Astrocyte of the hippocampus (primary cell): ENCODE data around the gene SEMA6B.
A peak's percentile ranks its signal among the peaks of the same experiment; 100 is the strongest.

Source experiments
- DNase-seq: peaks from one replicate; pipeline ENCODE4 v3.0.0; 2011; ENCODE audit warnings: low read depth, low spot score

The SEMA6B gene

DNA sequence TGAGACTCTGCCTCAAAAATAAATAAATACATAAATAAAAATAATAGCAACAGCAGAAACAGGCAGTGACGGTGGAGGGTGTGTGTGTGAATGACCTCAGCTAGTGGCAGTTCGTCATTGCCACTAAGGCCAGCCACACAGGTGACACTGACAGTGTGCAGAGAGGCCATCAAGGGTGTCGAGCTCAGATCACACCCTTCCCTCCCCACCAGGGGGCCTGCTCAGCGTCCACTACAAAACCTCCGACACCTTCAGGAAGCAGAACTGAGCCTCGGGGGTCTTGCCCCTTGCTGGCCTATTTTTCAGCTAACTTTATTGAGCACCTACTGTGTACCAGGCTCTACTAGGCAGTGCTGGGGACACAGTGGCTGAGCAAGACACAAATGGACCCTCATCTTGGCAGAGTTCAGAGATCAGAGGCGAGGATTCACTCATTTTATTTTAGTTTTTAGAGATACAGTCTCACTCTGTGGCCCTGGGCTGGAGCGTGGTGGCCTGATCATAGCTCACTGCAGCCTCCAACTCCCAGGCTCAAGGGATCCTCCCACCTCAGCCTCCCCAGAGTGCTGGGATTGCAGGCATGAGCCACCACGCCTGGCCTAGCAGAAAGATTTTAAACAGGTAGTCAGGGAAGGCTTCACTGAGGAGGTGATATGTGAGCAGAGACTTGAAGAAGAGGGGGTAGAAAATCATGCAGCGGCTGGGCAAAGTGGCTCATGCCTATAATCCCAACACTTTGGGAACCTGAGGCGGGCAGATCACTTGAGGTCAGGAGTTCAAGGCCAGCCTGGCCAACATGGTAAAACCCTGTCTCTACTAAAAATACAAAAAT is 30.3 kb upstream of the SEMA6B start:
- DNase-seq: no peak

DNA sequence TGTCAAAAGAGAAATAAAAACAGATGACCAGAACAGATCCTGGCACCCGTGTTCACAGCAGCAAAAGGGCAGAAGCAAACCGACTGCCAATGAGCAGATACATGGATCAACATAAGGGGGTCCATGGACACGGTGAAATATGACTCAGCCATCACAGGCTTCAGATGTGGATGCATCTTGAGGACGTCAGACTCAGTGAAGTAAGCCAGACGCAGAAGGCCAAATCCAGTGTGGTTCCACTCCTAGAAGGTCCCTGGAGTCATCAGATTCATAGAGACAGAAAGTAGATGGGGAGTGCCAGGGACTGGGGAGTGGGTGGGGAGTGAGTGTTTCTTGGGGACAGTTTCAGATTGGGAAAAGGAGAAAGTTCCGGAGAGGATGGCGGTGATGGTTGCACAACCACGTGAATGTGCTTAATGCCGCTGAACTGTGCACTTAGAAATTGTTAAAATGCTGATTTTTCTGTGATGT is 28.8 kb upstream of the SEMA6B start:
- no peak for DNase-seq

DNA sequence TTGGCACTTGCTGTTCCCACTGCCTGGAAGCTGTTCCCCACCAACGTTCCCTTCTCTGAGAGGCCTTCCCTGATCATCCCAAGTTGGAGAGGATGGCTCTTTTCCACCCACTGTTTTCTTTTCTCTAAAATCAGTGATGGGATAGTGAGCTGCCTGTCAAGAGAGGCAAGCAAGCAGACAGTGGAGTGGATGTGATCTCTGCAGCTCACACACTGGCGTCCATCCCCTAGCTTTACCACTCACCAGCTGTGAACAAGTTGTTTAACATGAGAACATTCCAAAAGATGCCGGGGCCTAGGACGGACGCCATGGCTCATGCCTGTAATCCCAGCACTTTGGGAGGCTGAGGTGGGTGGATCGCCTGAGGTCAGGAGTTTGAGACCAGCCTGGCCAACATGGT is 28.0 kb upstream of the SEMA6B start:
- no peak for DNase-seq

DNA sequence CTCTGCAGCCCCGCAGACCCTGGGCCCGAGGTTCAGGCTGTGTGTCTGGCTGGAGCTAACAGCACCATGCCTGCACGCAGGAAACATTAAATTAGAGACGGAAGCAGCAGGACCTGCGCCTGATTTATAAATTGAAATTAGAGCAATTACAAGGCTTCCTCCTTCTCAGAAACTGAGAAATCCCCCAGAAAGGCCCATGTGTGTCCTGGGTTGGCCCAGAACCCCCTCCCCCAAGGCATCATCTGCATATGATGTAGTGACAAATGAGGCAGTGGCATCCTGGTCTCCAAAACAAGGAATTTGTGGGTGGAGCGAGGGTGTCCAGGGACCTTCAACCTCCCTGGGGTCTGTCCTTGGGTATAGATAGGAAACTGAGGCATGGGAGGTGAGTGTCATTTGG is 27.2 kb upstream of the SEMA6B start:
- no peak for DNase-seq

DNA sequence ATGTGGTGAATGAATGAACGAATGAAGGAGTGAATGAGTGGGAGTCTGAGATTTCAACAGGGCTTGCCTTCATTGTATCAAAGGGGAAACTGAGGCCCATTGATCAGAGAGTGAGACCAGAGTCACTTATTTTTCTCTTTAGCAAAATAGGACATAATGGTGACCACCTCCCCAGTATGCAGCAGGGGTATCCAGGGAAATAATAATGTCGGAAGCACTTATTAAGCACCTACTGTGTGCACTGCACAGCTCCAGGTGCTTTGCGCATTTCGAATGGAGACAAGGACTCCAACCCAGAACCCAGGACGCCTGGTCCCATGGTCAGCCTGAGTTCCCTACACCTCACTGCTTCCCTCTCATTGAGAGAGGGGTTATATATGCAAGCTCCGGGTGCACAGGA is 26.8 kb upstream of the SEMA6B start:
- DNase-seq: no peak

DNA sequence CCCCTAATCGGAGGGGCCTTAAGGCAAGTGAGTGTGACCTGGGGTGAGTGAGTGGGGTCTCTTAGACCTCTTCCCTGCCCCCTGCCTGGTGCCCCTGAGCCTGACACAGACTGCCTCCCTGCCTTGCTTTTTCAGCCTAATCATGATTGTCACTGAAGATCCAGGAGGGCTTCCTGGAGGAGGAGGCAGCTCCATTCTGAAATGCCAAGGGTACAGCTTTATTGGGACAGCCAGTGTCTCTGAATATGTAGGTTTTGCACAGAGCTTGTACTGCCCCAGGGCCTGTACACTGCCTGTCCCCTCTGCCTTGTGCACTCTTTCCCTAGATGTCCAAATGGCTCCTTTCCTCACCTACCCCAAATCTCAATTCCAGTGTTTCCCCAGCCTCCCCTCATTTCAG is 26.1 kb upstream of the SEMA6B start:
- no peak for DNase-seq

DNA sequence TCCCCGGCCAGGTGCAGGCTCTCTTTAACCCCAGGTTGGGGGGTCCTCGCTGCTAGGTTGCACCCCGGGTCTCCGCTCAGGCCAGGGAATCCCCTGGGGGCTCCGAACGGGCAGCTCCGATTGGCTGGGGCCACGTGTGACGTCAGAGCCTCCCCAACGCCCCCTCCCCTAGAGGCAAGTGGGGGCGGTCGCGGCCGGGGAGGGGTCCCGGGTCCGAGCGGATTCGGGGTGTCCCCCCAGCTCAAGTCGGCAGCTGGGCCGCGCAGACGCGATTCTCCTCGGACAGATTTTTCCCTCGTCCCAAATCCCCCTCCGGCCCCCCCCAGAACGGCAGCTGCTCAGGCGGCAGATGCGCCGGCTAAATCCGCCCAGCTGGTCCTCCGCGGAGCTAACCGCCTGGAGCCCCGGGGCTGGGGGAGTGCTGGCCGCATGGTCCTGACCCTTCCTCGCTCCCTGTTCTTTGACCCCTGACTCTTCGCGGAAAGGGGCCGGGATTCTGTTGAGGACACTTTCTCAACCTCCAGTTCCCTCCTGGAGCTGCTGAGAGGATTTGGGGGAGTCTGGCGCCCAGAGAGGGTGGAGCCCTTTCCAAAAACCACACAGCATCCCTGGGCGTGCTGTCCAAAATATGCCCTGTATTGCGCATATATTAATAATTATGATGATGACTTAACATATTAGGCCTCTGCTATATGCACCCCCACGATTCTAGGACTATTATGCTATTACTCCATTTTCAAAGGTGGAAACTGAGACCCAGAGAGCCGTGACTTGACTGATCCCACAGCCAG is 25.4 kb upstream of the SEMA6B start:
- DNase-seq: no peak

DNA sequence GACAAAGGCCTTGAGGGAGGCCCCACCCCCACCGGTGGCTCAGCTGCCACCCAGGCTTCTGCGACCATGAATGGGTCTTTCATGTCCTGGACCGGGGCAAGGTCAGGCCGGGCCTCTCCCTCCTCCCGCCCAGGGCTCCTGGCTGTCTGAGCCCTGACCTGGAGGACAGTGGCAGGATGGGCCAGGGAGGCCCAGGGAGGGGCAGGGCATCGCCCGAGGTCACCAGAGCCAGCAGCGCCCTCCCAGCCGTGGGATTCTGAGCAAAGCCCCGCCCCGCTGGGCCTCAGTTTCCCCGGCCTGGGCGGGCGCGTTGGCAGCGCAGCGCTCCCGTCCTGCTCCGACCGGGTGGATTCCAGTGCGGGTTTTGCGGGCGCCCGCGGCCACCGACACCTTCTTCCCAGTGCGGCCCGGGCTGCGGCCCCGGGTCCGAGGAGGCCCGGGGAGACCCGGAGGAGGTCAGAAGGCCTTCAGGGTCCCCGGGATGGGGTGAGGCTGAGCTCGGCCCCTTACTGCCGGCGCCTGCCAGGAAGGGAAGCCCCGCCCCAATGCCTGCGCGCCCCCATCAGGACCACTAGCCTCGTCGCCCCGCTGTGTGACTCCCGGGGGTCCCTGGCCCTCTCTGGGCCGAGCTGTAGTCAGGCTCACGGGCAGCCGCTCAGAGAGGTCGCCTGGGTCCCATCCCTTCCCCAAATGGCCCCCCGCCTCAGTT is 24.6 kb upstream of the SEMA6B start:
- DNase-seq: peak; percentile 66

DNA sequence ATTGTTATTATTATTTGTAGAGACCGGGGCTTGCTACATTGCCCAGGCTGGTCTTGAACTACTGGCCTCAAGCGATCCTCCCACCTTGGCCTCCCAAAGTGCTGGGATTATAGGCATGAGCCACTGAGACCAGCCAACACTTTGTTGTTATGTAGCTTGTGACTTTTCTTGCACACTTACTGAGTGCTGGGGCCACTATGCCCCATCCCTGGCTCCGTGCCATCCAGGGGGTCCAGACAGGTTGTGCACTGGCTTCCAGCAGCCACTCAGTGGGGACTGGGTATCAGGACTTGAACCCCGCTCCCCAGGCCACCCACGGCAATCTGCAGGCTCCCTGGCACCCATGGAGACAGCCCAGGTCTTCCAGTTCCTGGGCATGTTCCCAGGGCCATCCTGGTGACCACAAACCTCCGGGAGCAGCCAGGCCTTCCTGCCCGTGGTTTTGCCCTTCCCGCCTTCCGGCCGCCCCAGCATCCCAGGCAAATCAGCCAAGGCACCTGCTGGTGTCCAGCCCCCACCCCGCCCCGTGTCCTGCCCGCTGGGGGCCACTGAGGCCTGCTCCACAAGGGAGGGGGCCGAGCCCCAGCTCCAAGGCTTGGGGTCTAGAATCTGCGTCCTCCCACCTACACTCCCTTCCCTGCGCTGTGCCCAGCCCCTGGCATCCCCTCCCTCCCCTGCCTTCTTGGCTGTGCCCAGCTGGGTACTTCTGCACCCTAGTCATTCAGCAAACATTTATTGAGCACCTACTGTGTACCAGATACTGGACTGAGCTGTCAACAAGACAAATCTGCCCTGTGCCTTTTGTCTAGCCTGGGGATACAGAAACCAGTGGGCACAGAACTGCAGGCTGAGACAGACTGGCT is 23.7 kb upstream of the SEMA6B start:
- DNase-seq: peak; percentile 49

DNA sequence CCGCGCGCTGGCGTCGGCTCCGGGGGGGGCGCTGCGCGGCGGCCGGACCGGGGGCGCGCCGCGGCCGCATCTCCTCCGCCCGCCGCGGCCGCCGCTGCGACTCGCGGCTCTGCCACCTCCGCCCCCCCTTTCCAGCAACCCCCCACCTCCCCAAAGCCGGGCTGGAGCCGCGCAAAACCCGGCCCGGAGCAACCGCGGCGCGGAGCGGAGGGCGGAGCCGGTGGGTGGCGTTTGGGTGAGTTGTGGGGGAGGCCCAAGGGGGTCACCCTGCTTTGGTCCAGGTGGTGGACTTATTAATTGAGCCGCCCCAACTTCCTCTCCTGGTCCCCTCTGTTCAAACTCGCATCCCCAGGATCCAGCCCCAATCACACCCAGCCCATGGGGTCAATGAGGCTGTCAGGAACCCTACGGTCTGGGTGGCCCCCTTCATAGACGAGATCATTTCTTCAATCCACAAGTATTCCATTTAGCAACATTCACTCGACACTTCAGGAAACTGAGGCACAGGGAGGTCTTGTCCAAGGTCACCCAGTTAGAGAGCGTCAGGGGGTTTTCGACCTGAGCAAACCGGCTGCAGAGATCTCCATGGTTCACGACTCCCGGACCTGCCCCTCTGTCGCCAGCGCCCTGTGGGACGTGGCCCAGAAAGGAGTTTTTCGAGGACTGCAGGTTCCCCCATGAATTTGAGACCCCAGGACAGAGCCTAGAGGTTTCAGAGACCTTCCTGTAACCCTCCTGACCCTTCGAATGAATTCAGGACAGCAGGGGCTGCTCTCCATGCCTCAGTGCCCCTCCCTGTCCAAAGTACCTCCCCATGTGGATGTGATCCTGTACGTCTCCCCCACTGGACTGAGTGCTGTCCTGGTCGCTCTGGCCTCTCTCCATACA is 22.4 kb upstream of the SEMA6B start:
- peak; percentile 64 for DNase-seq

DNA sequence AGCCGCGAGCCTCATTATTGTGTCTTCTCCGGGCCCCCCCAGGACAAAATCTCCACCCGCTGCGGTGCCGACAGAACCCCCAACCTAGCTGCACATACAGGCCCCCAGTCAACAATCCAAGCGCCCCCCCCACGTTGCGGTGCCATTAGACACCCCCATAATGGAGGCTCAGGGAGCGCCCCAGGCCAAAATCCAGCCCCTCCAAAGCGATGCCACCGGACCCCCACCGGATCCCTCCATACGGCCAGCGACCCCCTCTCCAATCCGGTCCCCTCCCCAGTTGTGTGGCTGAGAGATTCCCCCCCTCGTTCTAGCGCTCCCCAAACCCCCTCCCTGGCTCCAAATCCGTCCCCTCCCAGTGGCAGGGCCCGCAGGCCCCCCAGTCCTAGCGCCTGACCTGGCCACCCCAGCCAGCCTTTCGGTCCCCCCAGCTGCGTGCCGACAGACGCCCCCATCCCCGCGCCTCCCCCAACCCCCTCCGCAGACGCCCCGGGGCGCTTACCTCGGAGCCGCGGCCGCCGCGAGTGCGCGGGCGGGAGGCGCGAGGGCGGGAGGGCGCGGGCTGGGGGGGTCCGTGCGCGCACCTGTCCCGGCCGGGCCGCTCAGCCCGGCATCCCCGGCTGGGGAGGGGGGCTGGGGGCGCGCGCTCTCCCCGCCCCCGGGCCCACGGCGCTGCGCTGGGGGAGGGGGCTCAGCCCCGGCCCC is 21.6 kb upstream of the SEMA6B start:
- DNase-seq: no peak

DNA sequence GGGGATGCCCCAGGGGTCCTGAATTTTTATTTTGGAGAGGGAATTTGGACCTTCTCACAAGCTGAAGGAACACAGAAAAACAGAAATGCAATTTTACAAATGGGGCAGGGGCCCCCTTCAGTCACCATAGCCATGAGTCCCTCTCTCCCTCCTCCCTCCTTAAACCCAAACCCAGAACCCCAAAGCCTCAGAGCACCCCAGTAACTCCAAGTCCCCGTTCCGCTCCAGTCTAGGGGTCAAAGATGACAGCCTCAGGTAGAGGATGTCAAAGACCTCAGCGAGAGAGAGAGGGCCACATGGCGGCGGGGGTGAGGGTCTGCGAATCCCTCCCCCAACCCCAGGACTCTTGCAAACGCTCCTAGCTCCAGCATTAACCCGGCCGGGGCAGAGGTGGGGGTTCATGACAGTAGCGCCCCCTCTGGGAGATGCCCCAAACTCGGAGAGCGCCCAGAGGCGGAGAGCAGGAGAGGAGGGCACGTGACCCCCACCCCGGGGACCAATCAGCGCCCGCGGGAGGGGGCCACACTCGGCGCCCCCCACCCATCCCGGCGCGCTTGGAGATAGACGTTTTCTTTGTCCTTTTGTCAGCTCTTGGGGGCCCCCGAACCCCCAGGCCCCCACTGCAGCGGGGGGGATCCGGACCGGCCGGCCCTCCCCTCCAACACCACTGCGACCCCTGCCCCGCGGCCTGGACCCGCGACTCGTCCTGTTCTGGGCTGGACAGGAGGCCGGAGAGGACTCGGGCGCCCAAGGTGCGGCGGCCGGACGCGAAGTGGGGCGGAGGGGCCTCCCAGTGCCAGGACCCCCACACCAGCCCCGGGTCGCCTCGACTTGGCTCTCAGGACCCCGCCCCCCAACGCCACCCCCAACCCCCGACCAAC is 20.8 kb upstream of the SEMA6B start:
- no peak for DNase-seq

DNA sequence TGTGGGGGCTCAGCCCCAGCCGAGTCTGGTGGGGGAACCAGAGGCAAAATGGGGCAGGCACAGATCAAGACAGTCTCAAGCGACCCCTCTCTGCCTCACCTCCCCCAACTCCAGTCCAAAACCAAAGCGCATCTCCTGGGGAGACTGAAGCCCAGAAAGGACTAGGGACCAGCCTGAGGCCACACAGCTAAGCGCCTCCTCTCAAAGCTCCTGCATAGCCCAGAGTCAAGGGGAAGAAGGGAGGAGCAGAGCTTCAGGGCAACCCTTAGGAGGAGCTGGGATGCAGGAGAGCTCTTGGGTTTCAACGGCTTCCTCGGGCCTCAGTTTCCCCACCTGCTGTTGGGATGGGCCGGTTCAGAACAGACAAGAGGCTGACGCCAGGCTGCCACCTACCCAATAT is 19.9 kb upstream of the SEMA6B start:
- DNase-seq: no peak

DNA sequence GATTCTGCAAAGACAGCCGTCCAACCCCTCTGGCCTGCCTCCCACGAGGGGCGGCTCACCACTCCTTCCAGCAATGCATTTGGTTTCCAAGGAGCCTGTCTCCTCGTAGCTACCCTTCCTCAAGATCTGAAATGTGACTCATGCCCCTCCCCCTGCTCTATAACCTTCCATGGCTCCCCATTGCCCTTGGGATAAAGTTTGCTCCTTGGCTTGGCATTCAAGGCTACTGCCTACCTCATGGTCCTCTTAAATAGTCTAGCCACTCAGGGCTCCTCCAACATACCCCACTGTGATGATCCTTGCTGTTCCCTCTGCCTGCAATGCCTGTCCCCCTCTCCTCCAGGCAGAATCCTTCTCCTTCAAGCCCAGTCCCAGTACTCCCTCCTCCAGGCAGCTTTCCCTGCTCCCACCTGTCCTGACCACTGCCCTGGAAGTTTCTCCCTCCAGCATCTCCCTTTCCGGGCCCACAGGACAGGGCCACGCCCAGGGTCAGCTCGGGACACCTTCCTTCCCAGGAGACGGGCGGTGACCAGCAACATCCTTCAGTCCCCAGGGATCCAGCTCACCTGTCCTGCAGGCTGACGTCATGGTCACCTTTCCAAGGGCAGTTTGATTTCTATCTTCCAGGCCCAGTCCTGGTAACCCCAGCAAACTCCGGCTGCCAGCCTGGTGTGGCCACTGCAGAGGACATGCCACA is 19.2 kb upstream of the SEMA6B start:
- DNase-seq: no peak

DNA sequence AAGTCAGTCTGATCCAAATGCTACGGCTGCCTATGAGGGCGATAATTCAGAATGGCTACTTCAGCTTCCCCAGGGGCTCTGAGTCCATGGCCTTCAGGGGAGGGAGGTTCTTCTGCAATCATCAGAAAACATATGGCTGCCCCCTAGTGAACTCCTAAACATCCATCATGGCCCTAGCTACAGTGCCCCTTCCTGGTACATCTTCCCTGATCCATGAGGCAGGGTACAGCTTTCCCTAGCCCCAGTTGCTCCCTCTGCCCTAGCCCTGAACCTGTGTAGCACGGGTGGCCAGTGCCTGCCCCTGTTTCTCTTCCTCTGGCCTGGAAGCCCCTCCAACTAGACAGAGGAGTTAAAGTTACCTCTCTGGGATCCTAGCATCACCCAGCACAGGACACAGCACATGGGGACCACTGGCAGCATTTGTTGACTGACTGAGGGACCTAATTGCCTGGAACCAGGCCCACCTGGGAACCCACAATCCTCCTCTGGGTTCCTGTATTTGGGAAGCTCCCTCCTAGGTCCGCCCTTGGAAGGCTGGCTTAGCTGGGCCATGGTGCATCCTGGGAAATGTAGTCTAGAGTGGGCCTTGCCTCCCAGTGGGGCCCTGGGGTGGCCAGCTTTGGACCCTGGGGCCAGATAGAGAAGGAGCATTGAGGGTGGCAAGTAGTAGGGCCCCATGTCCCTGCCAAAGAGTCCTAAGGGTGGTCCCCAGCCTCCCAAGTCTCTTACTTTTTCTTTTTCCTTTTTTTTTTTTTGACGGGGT is 17.7 kb upstream of the SEMA6B start:
- no peak for DNase-seq

DNA sequence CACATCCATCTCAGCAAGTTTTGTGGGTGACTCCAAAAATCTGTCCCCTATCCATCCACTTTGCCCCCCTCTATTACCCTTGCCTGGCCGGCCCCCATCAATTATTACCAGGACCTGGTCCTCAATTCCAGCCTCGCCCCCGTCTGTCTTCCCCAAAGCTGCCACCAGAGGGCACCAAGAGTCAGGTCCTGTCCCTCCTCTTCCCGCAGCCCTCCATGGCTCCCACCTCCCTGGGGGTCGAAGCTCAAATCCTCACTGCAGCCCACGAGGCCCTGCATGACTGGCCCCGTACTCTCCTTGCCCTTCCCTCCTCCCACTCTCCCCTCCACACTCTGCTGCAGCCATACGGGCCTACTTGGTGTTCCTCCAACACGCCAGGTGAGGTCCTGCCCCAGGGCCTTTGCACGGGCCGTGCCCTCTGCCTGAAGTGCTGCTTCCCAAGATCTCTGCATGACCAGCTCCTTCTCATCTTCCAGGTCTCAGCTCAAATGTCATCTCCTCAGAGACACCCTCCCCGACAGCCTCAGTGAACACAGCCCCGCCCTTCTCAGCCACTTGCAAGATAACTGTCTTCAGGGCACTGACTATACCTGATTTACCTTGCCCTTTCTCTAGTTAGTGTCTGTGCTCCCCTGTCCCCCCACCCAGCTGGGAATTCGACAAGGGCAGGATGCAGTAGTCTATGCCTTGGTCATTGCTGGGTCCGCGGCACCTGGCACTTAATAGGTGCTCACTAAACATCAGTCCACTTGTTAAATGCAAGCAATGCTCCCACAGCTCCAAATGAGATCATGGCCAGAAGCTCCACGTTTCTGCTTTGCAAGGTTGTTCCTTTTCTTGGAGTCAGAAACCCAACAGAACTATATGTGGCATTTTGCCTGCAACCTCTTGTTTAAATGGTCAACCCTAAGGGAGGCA is 16.8 kb upstream of the SEMA6B start:
- peak; percentile 66 for DNase-seq
